ENCODE results near the gene OSTN. TPM values are rescaled to one million over a fixed set of nuclear protein-coding genes. Genes with fewer than 3 reads are reported as not detected.
"Not testable (repeated sequence)": the region's sequence is repeated elsewhere in the genome, so short reads cannot be mapped to it uniquely, and the experiment has no call there.

The OSTN gene
- total RNA-seq, 1 donor from 2014 or later: not detected

GRCh38 chr3:191268737-191269136 lies 69.7 kb downstream of the OSTN start:
- TF ChIP-seq CTCF (IDR thresholded peaks at IDR 0.05): no peak
- H3K4me1 ChIP-seq: no peaks in the 10 kb centered on the region
- H3K27ac ChIP-seq: no peak overlapping the region
- intact Hi-C loops (cut with DNase I): no loop called here
- ATAC-seq: no peak
- no peak for DNase-seq
- H3K4me3 ChIP-seq: no peak overlapping the region
- H3K27me3 ChIP-seq (ENCODE audit: low read depth): no peaks in the 10 kb centered on the region
- no peaks in the 10 kb centered on the region for H3K9me3 ChIP-seq
- no peaks in the 10 kb centered on the region for H3K36me3 ChIP-seq

GRCh38 chr3:191269289-191270085 lies 70.4 kb downstream of the OSTN start:
- Histone ChIP-seq H3K4me3 (no peak overlapping the region), H3K27me3 (ENCODE audit: low read depth) (no peaks in the 10 kb centered on the region), H3K36me3 (no peaks in the 10 kb centered on the region), H3K27ac (no peak overlapping the region), H3K9me3 (no peaks in the 10 kb centered on the region), H3K4me1 (no peaks in the 10 kb centered on the region)
- no peak for TF ChIP-seq CTCF (IDR thresholded peaks at IDR 0.05)
- intact Hi-C loops (cut with DNase I): no loop called here
- no peak for DNase-seq
- ATAC-seq: no peak

DNA sequence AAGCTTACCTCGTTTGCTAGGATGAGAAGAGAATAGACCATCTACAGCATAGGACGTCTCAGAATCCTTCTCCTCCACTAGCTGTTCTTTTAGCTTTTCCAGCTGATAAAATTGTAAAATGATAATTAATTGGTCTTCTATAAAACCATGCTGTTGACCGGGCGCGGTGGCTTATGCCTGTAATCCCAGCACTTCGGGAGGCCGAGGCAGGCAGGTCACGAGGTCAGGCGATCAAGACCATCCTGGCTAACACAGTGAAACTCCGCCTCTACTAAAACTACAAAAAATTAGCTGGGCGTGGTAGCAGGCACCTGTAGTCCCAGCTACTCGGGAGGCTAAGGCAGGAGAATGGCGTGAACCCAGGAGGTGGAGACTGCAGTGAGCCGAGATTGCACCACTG lies 76.2 kb downstream of the OSTN start:
- intact Hi-C loops (cut with DNase I); H3K27ac ChIP-seq; H3K9me3 ChIP-seq; H3K4me3 ChIP-seq; ATAC-seq; H3K36me3 ChIP-seq; DNase-seq; H3K27me3 ChIP-seq (ENCODE audit: low read depth); H3K4me1 ChIP-seq: not testable (repeated sequence)

- H3K27me3 ChIP-seq (ENCODE audit: low read depth): no peaks in the 10 kb centered on the region
- DNase-seq: no peak
- H3K9me3 ChIP-seq: no peaks in the 10 kb centered on the region
- no peaks in the 10 kb centered on the region for H3K4me1 ChIP-seq
- no peaks in the 10 kb centered on the region for H3K36me3 ChIP-seq
- intact Hi-C loops (cut with DNase I): no loop called here
- no peak for ATAC-seq
- H3K4me3 ChIP-seq: no peak overlapping the region
- no peak overlapping the region for H3K27ac ChIP-seq
- no peak for TF ChIP-seq CTCF (IDR thresholded peaks at IDR 0.05)
These were observed 76.7 kb downstream of the OSTN start for GRCh38 chr3:191275751-191276150.

DNA sequence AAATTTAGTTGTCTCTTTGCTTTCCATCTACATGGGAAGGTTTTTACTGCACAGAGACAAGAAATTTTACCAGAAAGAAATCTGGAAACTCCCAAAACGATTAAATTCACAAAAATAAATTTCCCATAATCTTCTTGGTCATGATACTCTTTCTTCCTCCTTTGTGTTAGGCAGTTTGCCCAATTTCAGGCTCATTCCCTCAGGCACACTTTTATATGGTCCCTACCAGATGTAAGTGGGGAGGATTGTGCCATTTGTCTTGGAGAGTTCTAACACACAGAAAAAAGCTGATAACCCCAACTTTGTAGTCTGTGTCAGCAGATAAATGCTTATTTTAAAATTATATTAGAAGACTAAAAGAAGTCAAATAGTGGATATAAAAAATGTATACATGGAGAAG lies 81.1 kb downstream of the OSTN start:
- intact Hi-C loops (cut with DNase I): no loop called here
- DNase-seq (no peak), ATAC-seq (no peak)
- Histone ChIP-seq H3K27me3 (ENCODE audit: low read depth) (no peaks in the 10 kb centered on the region), H3K4me3 (no peak overlapping the region), H3K9me3 (no peaks in the 10 kb centered on the region), H3K36me3 (no peaks in the 10 kb centered on the region), H3K27ac (no peak overlapping the region), H3K4me1 (no peaks in the 10 kb centered on the region)
- TF ChIP-seq CTCF (IDR thresholded peaks at IDR 0.05): no peak

- intact Hi-C loops (cut with DNase I): no loop called here
- Histone ChIP-seq H3K4me3 (no peak overlapping the region), H3K27ac (no peak overlapping the region), H3K9me3 (no peaks in the 10 kb centered on the region), H3K27me3 (ENCODE audit: low read depth) (no peaks in the 10 kb centered on the region), H3K4me1 (no peaks in the 10 kb centered on the region), H3K36me3 (no peaks in the 10 kb centered on the region)
- DNase-seq: no peak
- TF ChIP-seq CTCF (IDR thresholded peaks at IDR 0.05): no peak
- no peak for ATAC-seq
These were observed 81.8 kb downstream of the OSTN start for GRCh38 chr3:191280882-191281281.

Data from lower lobe of right lung (tissue), 2 donors.